Neural crest cell (in vitro differentiated cells): ENCODE results near the gene TSSK3. TPM values are rescaled to one million over a fixed set of nuclear protein-coding genes. Genes with fewer than 3 reads are reported as not detected.
A peak's percentile ranks its signal among the peaks of the same experiment; 100 is the strongest.

Experiments
- DNase-seq: peaks from one replicate; pipeline ENCODE4 v3.0.0; 2021; ENCODE audit warnings: low read depth, mixed read lengths, low spot score
- H3K27ac Mint-ChIP-seq: one replicate; pipeline ENCODE4 v1.8.0; 2021; ENCODE audit warnings: mild to moderate bottlenecking, mixed read lengths; ENCODE audit not compliant: unreplicated experiment
- H3K27me3 Mint-ChIP-seq: 2 replicates; pipeline ENCODE4 v1.8.0; 2021; ENCODE audit warnings: low read depth, mild to moderate bottlenecking, mixed read lengths
- H3K36me3 Mint-ChIP-seq: 2 replicates; pipeline ENCODE4 v1.8.0; 2021; ENCODE audit warnings: low read depth, mild to moderate bottlenecking, mixed read lengths
- H3K4me1 Mint-ChIP-seq: 2 replicates; pipeline ENCODE4 v1.8.0; 2021; ENCODE audit warnings: mixed read lengths
- H3K4me3 Mint-ChIP-seq: one replicate; pipeline ENCODE4 v1.8.0; 2021; ENCODE audit warnings: mild to moderate bottlenecking, mixed read lengths
- H3K9me3 Mint-ChIP-seq: 2 replicates; pipeline ENCODE4 v1.8.0; 2021; ENCODE audit warnings: mixed read lengths
- total RNA-seq: library from RNA; stranded (reverse); gene quantifications from 2 replicates; pipeline ENCODE4 v1.2.1, GENCODE V29; 2021
- TF ChIP-seq, protein P1 (sequence below): fragments of 200-600 bp; sonication (generic); conservative IDR thresholded peaks from 2 replicates; pipeline ENCODE4 v1.5.0; 2021; ENCODE audit warnings: antibody characterized with exemption, mild to moderate bottlenecking

The TSSK3 gene
- total RNA-seq, 1 donor from 2014 or later, result 2.2 TPM

GRCh38 chr1:32329931-32330466 is 32.3 kb upstream of the TSSK3 start:
- Mint-ChIP-seq H3K4me3 (peak overlapping the region; percentile 99), H3K27me3 (peaks cover 36% of the 10 kb centered on the region), H3K36me3 (peaks cover 52% of the 10 kb centered on the region), H3K9me3 (no peaks in the 10 kb centered on the region), H3K27ac (peak overlapping the region; percentile 37), H3K4me1 (peaks cover 31% of the 10 kb centered on the region)
- TF ChIP-seq, protein P1, sequence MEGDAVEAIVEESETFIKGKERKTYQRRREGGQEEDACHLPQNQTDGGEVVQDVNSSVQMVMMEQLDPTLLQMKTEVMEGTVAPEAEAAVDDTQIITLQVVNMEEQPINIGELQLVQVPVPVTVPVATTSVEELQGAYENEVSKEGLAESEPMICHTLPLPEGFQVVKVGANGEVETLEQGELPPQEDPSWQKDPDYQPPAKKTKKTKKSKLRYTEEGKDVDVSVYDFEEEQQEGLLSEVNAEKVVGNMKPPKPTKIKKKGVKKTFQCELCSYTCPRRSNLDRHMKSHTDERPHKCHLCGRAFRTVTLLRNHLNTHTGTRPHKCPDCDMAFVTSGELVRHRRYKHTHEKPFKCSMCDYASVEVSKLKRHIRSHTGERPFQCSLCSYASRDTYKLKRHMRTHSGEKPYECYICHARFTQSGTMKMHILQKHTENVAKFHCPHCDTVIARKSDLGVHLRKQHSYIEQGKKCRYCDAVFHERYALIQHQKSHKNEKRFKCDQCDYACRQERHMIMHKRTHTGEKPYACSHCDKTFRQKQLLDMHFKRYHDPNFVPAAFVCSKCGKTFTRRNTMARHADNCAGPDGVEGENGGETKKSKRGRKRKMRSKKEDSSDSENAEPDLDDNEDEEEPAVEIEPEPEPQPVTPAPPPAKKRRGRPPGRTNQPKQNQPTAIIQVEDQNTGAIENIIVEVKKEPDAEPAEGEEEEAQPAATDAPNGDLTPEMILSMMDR, result no peak
- no peak for DNase-seq

GRCh38 chr1:32330558-32331151 is 31.7 kb upstream of the TSSK3 start:
- Mint-ChIP-seq H3K27ac (no peak overlapping the region), H3K9me3 (no peaks in the 10 kb centered on the region), H3K4me3 (peak overlapping the region; percentile 99), H3K27me3 (peaks cover 36% of the 10 kb centered on the region), H3K4me1 (peaks cover 32% of the 10 kb centered on the region), H3K36me3 (peaks cover 53% of the 10 kb centered on the region)
- TF ChIP-seq, protein P1, result no peak
- no peak for DNase-seq

DNA sequence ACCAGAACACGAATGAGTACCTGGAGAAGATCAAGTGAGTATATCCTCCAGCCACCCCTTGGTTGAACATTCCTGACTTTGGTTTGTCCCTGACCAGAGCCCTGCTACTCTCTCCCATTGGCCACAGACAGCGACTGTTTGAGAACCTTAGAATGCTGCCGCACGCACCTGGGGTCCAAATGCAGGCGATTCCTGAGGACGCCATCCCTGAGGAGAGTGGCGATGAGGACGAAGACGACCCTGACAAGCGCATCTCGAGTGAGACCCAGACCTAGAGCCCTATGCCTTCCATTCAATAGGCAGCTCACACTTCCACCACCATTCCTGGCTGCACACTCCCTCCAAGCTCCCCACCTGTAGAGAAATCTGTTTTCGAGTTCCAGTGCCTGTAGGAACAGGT is 30.8 kb upstream of the TSSK3 start:
- no peaks in the 10 kb centered on the region for H3K9me3 Mint-ChIP-seq
- peaks cover 33% of the 10 kb centered on the region for H3K4me1 Mint-ChIP-seq
- peaks cover 50% of the 10 kb centered on the region for H3K36me3 Mint-ChIP-seq
- H3K27ac Mint-ChIP-seq, result peak overlapping the region; percentile 5
- peaks cover 36% of the 10 kb centered on the region for H3K27me3 Mint-ChIP-seq
- H3K4me3 Mint-ChIP-seq, result peak overlapping the region; percentile 99
- no peak for DNase-seq
- TF ChIP-seq, protein P1, result no peak

- H3K36me3 Mint-ChIP-seq, result peaks cover 50% of the 10 kb centered on the region
- TF ChIP-seq, protein P1, result no peak
- peak overlapping the region; percentile 99 for H3K4me3 Mint-ChIP-seq
- no peaks in the 10 kb centered on the region for H3K9me3 Mint-ChIP-seq
- peak overlapping the region; percentile 92 for H3K27ac Mint-ChIP-seq
- peaks cover 36% of the 10 kb centered on the region for H3K27me3 Mint-ChIP-seq
- peaks cover 39% of the 10 kb centered on the region for H3K4me1 Mint-ChIP-seq
- no peak for DNase-seq
Observed at GRCh38 chr1:32332290-32333079, 29.9 kb upstream of the TSSK3 start.

DNA sequence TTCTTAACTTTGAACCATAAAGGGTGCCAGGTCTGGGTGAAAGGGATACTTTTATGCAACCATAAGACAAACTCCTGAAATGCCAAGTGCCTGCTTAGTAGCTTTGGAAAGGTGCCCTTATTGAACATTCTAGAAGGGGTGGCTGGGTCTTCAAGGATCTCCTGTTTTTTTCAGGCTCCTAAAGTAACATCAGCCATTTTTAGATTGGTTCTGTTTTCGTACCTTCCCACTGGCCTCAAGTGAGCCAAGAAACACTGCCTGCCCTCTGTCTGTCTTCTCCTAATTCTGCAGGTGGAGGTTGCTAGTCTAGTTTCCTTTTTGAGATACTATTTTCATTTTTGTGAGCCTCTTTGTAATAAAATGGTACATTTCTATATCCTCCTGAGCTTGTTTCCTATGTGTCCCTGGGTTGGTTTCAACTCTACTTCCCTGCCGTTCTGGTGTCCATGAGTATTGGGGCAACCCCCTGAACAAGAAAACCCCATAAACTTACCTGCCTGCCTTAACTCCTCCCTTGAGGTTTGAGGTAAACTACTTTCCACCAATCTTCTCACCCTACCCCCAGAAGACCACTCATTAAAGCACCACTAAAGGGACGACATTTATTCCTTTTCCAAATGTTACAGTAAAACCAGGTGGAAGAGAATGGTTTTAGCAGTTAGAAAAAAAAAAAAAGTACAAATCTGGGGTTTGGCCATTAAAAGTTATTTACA is 28.9 kb upstream of the TSSK3 start:
- H3K36me3 Mint-ChIP-seq, result peaks cover 47% of the 10 kb centered on the region

More for the DNA sequence above, 28.9 kb upstream of the TSSK3 start:
- no peak overlapping the region for H3K27ac Mint-ChIP-seq
- DNase-seq, result no peak
- peaks cover 37% of the 10 kb centered on the region for H3K27me3 Mint-ChIP-seq
- H3K4me3 Mint-ChIP-seq, result peak overlapping the region; percentile 99
- TF ChIP-seq, protein P1, result no peak
- no peaks in the 10 kb centered on the region for H3K9me3 Mint-ChIP-seq
- H3K4me1 Mint-ChIP-seq, result peaks cover 48% of the 10 kb centered on the region
